Lower leg skin (tissue), 4 donors: ENCODE results near the gene STARD13. TPM values are rescaled to one million over a fixed set of nuclear protein-coding genes. Genes with fewer than 3 reads are reported as not detected.

Experiments
- DNase-seq, 2 donors: peaks; one replicate each; pipeline ENCODE4 v3.0.0-alpha.2; 2019; ENCODE audit warnings: low spot score in 2 of 2
- H3K4me3 ChIP-seq: fragments of 200-600 bp; sonication (generic); 2 replicates; pipeline ENCODE4 v1.5.1; 2017; ENCODE audit warnings: mild to moderate bottlenecking, low read depth; ENCODE audit not compliant: poor library complexity, severe bottlenecking
- POLR2A ChIP-seq, 2 donors: fragments of 450-650 bp; IDR thresholded peaks; one replicate each; pipeline ENCODE4 v1.6.1; 2016 to 2017; ENCODE audit warnings: antibody characterized with exemption in 2 of 2, mild to moderate bottlenecking in 1 of 2, moderate library complexity in 1 of 2
- WGBS, 2 donors: methylation state at CpG; one replicate each; pipeline ENCODE4 v1.1.5; 2018; 5-methylcytosine and 5-hydroxymethylcytosine counted together
- intact Hi-C: fragments of 100-400 bp; cut with DNase I; formaldehyde crosslinking; loops from one replicate; pipeline ENCODE4 v1.15.0; 2023; ENCODE audit warnings: low total_unique reads
- total RNA-seq, 4 donors: library from RNA; depleted of rRNA; stranded (reverse); fragments of >200 nt; gene quantifications; one replicate each; pipeline ENCODE4 v1.1.0, GENCODE V29; 2016
- TF ChIP-seq, protein P1 (sequence below), 3 donors: fragments of 450-650 bp; IDR thresholded peaks; one replicate each; pipeline ENCODE4 v1.5.1; 2016; ENCODE audit warnings: antibody characterized with exemption in 3 of 3, mild to moderate bottlenecking in 3 of 3, moderate library complexity in 2 of 3

The STARD13 gene
- total RNA-seq, 4 donors from 2014 or later = 15.7 to 22.5 (median 19.6) TPM

- intact Hi-C loops = no loop called here
- WGBS, 2 donors = 79 to 86% methylated on average over 7 of the region's 7 CpGs
- no peak for DNase-seq
- no peak for TF ChIP-seq POLR2A (IDR thresholded peaks at IDR 0.05)
- no peak overlapping the region for H3K4me3 ChIP-seq
Measured at GRCh38 chr13:33227927-33228647, 57.5 kb downstream of the STARD13 start.

GRCh38 chr13:33224686-33225085 is 60.9 kb downstream of the STARD13 start:
- no peak overlapping the region for H3K4me3 ChIP-seq
- WGBS, 2 donors = 85 to 88% methylated on average over 3 of the region's 3 CpGs
- intact Hi-C loops = loop anchor here (5.0 kb wide), 1 partner anchor 498 kb away; no protein-coding TSS in a partner anchor
- no peak for TF ChIP-seq POLR2A (IDR thresholded peaks at IDR 0.05)
- TF ChIP-seq, protein P1, sequence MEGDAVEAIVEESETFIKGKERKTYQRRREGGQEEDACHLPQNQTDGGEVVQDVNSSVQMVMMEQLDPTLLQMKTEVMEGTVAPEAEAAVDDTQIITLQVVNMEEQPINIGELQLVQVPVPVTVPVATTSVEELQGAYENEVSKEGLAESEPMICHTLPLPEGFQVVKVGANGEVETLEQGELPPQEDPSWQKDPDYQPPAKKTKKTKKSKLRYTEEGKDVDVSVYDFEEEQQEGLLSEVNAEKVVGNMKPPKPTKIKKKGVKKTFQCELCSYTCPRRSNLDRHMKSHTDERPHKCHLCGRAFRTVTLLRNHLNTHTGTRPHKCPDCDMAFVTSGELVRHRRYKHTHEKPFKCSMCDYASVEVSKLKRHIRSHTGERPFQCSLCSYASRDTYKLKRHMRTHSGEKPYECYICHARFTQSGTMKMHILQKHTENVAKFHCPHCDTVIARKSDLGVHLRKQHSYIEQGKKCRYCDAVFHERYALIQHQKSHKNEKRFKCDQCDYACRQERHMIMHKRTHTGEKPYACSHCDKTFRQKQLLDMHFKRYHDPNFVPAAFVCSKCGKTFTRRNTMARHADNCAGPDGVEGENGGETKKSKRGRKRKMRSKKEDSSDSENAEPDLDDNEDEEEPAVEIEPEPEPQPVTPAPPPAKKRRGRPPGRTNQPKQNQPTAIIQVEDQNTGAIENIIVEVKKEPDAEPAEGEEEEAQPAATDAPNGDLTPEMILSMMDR (IDR thresholded peaks at IDR 0.05) = no peak
- DNase-seq = no peak

DNA sequence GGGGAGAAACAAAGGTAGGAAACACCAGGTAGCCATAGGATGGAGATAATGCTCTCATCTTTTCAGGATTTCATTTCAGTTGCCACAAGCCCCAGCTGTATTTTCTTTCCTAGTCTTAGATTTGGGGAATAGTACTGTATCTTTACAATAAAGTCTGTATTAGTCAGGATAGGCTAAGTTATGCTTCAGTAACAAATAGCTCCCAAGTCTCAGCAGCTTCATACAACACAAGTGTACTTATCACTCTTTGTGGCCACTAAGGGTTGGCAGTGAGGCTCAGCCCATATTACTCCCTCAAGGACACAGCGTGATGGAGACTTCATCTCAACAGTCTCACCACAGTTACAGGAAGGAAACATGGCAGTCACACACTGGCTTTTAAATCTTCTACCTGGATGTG is 61.4 kb downstream of the STARD13 start:
- no peak for TF ChIP-seq POLR2A (IDR thresholded peaks at IDR 0.05)
- TF ChIP-seq, protein P1 (IDR thresholded peaks at IDR 0.05) = no peak
- WGBS, 2 donors = 71 to 100% methylated on average over 1 of the region's 1 CpG
- intact Hi-C loops = loop anchor here (5.0 kb wide), 1 partner anchor 498 kb away; no protein-coding TSS in a partner anchor
- no peak overlapping the region for H3K4me3 ChIP-seq
- DNase-seq = no peak

DNA sequence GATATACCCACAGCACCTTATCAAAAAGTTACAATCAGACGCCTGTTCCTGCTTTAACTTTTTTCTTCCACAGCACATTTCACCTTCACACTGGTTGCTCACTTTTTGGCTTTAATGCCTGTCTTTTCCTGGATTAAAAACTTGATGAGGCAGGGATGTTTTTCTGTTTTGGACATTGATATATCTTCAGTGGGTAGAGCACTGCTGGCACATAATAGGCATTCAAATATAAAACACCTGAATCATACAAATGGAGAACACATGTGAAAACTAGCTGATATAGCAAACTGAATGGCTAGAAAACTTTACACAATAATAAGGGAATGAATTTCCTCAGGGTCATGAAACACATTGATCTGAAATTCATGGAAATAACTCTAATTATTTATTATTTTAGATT is 65.6 kb downstream of the STARD13 start:
- no peak overlapping the region for H3K4me3 ChIP-seq
- TF ChIP-seq POLR2A (IDR thresholded peaks at IDR 0.05) = no peak
- TF ChIP-seq, protein P1 (IDR thresholded peaks at IDR 0.05) = no peak
- no peak for DNase-seq
- WGBS, 2 donors = 65 to 76% methylated on average over 1 of the region's 1 CpG
- intact Hi-C loops = loop anchor here (5.0 kb wide), 1 partner anchor 502 kb away; no protein-coding TSS in a partner anchor

- no peak overlapping the region for H3K4me3 ChIP-seq
- no peak for DNase-seq
- TF ChIP-seq, protein P1 (IDR thresholded peaks at IDR 0.05) = no peak
- intact Hi-C loops = no loop called here
- 76 to 89% methylated on average over 1 of the region's 1 CpG for WGBS, 2 donors
Measured at GRCh38 chr13:33218426-33218825, 67.1 kb downstream of the STARD13 start.

GRCh38 chr13:33218020-33218419 is 67.5 kb downstream of the STARD13 start:
- intact Hi-C loops = no loop called here
- TF ChIP-seq, protein P1 (IDR thresholded peaks at IDR 0.05) = no peak
- TF ChIP-seq POLR2A (IDR thresholded peaks at IDR 0.05) = no peak
- DNase-seq = no peak
- 56% methylated on average over 4 of the region's 4 CpGs for WGBS, 2 donors
- H3K4me3 ChIP-seq = no peak overlapping the region
